ENCODE measurements around the gene SLC12A8.

- TF ChIP-seq CREB1 (CRISPR knock-in tag; IDR thresholded peaks at IDR 0.05; ENCODE audit: low read depth) (no peak), EZH2 (IDR thresholded peaks at IDR 0.05; ENCODE audit: low read depth, unreplicated experiment) (no peak), CTCF (conservative IDR thresholded peaks at IDR 0.05; ENCODE audit: low read depth in 2 of 2) (no peak), EZH2phosphoT487 (IDR thresholded peaks at IDR 0.05; ENCODE audit: unreplicated experiment) (no peak), POLR2AphosphoS5 (IDR thresholded peaks at IDR 0.05; ENCODE audit: low read depth) (no peak)
Measured at GRCh38 chr3:125048282-125048681, 164.3 kb downstream of the SLC12A8 start.
